H9 (cell line): ENCODE results near the gene LIX1. TPM values are rescaled to one million over a fixed set of nuclear protein-coding genes. Genes with fewer than 3 reads are reported as not detected.

Experiments used
- DNase-seq: peaks from one replicate; pipeline ENCODE4 v3.0.0-alpha.2; 2017
- H2AFZ ChIP-seq: one replicate; pipeline ENCODE4 v1.6.1; 2013; ENCODE audit warnings: mild to moderate bottlenecking, low read length, control low read depth, moderate library complexity
- H2AK5ac ChIP-seq: 2 replicates; pipeline ENCODE4 v1.6.1; 2013; ENCODE audit warnings: low read length, control low read depth, mixed read lengths; ENCODE audit not compliant: insufficient read length
- H2BK120ac ChIP-seq: one replicate; pipeline ENCODE4 v1.6.1; 2013; ENCODE audit warnings: low read depth, mild to moderate bottlenecking, low read length, control low read depth, inconsistent platforms; ENCODE audit not compliant: poor library complexity, severe bottlenecking
- H2BK12ac ChIP-seq: 2 replicates; pipeline ENCODE4 v1.6.1; 2013; ENCODE audit warnings: low read length, control low read depth, mixed read lengths, low read depth; ENCODE audit not compliant: insufficient read length
- H2BK15ac ChIP-seq: 2 replicates; pipeline ENCODE4 v1.6.1; 2013; ENCODE audit warnings: low read depth, low read length, control low read depth
- H2BK20ac ChIP-seq: one replicate; pipeline ENCODE4 v1.6.1; 2013; ENCODE audit warnings: low read depth, mild to moderate bottlenecking, low read length, control low read depth, inconsistent platforms; ENCODE audit not compliant: poor library complexity, severe bottlenecking
- H2BK5ac ChIP-seq: 2 replicates; pipeline ENCODE4 v1.6.1; 2013; ENCODE audit warnings: low read length, control low read depth, mixed read lengths; ENCODE audit not compliant: insufficient read length
- H3K14ac ChIP-seq: 2 replicates; pipeline ENCODE4 v1.6.1; 2013; ENCODE audit warnings: low read length, control low read depth; ENCODE audit not compliant: insufficient read depth
- H3K18ac ChIP-seq: 2 replicates; pipeline ENCODE4 v1.6.1; 2013; ENCODE audit warnings: low read depth, mild to moderate bottlenecking, mixed read lengths, low read length, control low read depth; ENCODE audit not compliant: insufficient read length
- H3K23ac ChIP-seq: 2 replicates; pipeline ENCODE4 v1.6.1; 2013; ENCODE audit warnings: low read length, control low read depth, mixed read lengths, low read depth; ENCODE audit not compliant: insufficient read length
- H3K23me2 ChIP-seq: 2 replicates; pipeline ENCODE4 v1.6.1; 2013; ENCODE audit warnings: low read depth, mild to moderate bottlenecking, mixed read lengths, low read length, control low read depth; ENCODE audit not compliant: insufficient read length, poor library complexity, severe bottlenecking
- H3K27ac ChIP-seq: 2 replicates; pipeline ENCODE4 v1.5.1; 2013; ENCODE audit warnings: low read length, control low read depth, mixed read lengths, low read depth; ENCODE audit not compliant: insufficient read length
- H3K27me3 ChIP-seq: 2 replicates; pipeline ENCODE4 v1.6.1; 2013; ENCODE audit warnings: low read length, control low read depth, inconsistent platforms; ENCODE audit not compliant: insufficient read depth
- H3K4ac ChIP-seq: 2 replicates; pipeline ENCODE4 v1.6.1; 2013; ENCODE audit warnings: low read depth, mild to moderate bottlenecking, control low read depth, inconsistent platforms, low read length, moderate library complexity
- H3K4me1 ChIP-seq: 2 replicates; pipeline ENCODE4 v1.6.1; 2013; ENCODE audit warnings: low read length, control low read depth, inconsistent platforms; ENCODE audit not compliant: insufficient read depth
- H3K4me2 ChIP-seq: 2 replicates; pipeline ENCODE4 v1.6.1; 2013; ENCODE audit warnings: low read length, control low read depth, mixed read lengths; ENCODE audit not compliant: insufficient read length, insufficient read depth
- H3K56ac ChIP-seq: 2 replicates; pipeline ENCODE4 v1.6.1; 2013; ENCODE audit warnings: low read depth, mild to moderate bottlenecking, mixed read lengths, low read length, control low read depth; ENCODE audit not compliant: insufficient read length
- H3K79me1 ChIP-seq: 2 replicates; pipeline ENCODE4 v1.6.1; 2013; ENCODE audit warnings: low read depth, mild to moderate bottlenecking, moderate library complexity, low read length, control low read depth, inconsistent platforms; ENCODE audit not compliant: insufficient read depth, poor library complexity, severe bottlenecking
- H3K79me2 ChIP-seq: 2 replicates; pipeline ENCODE4 v1.6.1; 2013; ENCODE audit warnings: low read length, control low read depth, inconsistent platforms; ENCODE audit not compliant: insufficient read depth
- H3K9ac ChIP-seq: 2 replicates; pipeline ENCODE4 v1.6.1; 2013; ENCODE audit warnings: low read length, control low read depth, mixed read lengths; ENCODE audit not compliant: insufficient read length; ENCODE audit errors: extremely low read depth
- H3K9me3 ChIP-seq: one replicate; pipeline ENCODE4 v1.6.1; 2013; ENCODE audit warnings: low read depth, low read length, inconsistent platforms; ENCODE audit not compliant: control insufficient read depth
- H3T11ph ChIP-seq: one replicate; pipeline ENCODE4 v1.6.1; 2013; ENCODE audit warnings: mild to moderate bottlenecking, low read length, control low read depth, inconsistent platforms
- H4K20me1 ChIP-seq: one replicate; pipeline ENCODE4 v1.6.1; 2013; ENCODE audit not compliant: control insufficient read depth, insufficient read length, insufficient read depth
- H4K5ac ChIP-seq: 2 replicates; pipeline ENCODE4 v1.6.1; 2013; ENCODE audit warnings: low read depth, mild to moderate bottlenecking, mixed read lengths, low read length, control low read depth; ENCODE audit not compliant: insufficient read length
- H4K8ac ChIP-seq: replicated peaks from 2 replicates; pipeline ENCODE4 v1.6.1; 2013; ENCODE audit warnings: low read length, control low read depth, mixed read lengths, low read depth; ENCODE audit not compliant: insufficient read length
- H4K91ac ChIP-seq: 2 replicates; pipeline ENCODE4 v1.6.1; 2013; ENCODE audit warnings: low read depth, mild to moderate bottlenecking, moderate library complexity, mixed read lengths, low read length, control low read depth; ENCODE audit not compliant: insufficient read length
- H3K27ac Mint-ChIP-seq, 3 experiments: 2 replicates in 2 of 3; 3 replicates in 1 of 3; pipeline ENCODE4 v1.8.0; 2020 to 2021; ENCODE audit warnings: mixed read lengths in 3 of 3, mild to moderate bottlenecking in 1 of 3, moderate library complexity in 1 of 3
- H3K27me3 Mint-ChIP-seq: 2 replicates; pipeline ENCODE4 v1.8.0; 2021; ENCODE audit warnings: low read depth, mild to moderate bottlenecking, moderate library complexity, mixed read lengths
- H3K36me3 Mint-ChIP-seq, 3 experiments: 2 replicates in 2 of 3; 3 replicates in 1 of 3; pipeline ENCODE4 v1.8.0; 2020 to 2021; ENCODE audit warnings: low read depth in 3 of 3, mixed read lengths in 3 of 3; ENCODE audit not compliant: insufficient read depth in 1 of 3
- H3K4me1 Mint-ChIP-seq, 2 experiments: 2 replicates each; pipeline ENCODE4 v1.8.0; 2020; ENCODE audit warnings: mixed read lengths in 2 of 2
- H3K4me3 Mint-ChIP-seq, 2 experiments: 2 replicates in 1 of 2; 3 replicates in 1 of 2; pipeline ENCODE4 v1.8.0; 2020 to 2021; ENCODE audit warnings: mild to moderate bottlenecking in 2 of 2, mixed read lengths in 2 of 2, moderate library complexity in 1 of 2
- H3K9me3 Mint-ChIP-seq, 2 experiments: 2 replicates in 1 of 2; 3 replicates in 1 of 2; pipeline ENCODE4 v1.8.0; 2020; ENCODE audit warnings: mild to moderate bottlenecking in 2 of 2, mixed read lengths in 2 of 2, moderate library complexity in 1 of 2
- WGBS: extraction: QIAGEN DNeasy Blood & Tissue Kit; methylation state at CpG from one replicate; pipeline ENCODE4 v1.1.7; 2013; ENCODE audit warnings: missing lambda C conversion rate, low lambda C conversion rate, mixed read lengths; ENCODE audit not compliant: insufficient read length; ENCODE audit errors: extremely low coverage; 5-methylcytosine and 5-hydroxymethylcytosine counted together
- total RNA-seq: library from RNA; stranded (reverse); gene quantifications from 2 replicates; pipeline ENCODE4 v1.2.1, GENCODE V29; 2021
- TF ChIP-seq, protein P1 (sequence below): fragments of 200-600 bp; sonication (generic); conservative IDR thresholded peaks from 3 replicates; pipeline ENCODE4 v1.8.0; 2021; ENCODE audit warnings: antibody characterized with exemption, mild to moderate bottlenecking

The LIX1 gene
- total RNA-seq, 1 experiment from 2014 or later, result 0.13 TPM

DNA sequence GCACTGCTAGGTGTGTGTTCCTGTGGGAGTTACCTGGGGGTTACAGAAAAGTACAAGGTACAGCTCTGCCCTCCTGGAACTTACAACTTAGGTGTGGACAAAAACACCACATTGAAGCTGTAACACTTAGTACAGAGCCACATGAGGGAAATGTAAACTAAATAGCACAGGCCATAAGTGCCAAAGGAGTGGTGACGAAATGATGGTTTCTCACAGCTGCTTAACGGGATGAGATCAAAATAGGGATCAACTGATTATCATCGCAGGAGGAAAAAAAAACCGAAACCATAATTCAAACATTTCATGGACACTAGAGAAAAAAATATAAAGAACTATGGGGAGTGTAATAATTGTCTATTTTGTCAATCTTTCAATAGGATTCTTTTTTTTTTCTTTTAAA is 5.9 kb downstream of the LIX1 start:
- Histone ChIP-seq H3K4me2 (no peak overlapping the region), H2BK5ac (no peak overlapping the region), H3K4ac (no peak overlapping the region), H2BK120ac (no peak overlapping the region), H4K5ac (no peak overlapping the region), H3K18ac (no peak overlapping the region), H2AFZ (no peak overlapping the region), H3K4me1 (no peaks in the 10 kb centered on the region), H2AK5ac (no peak overlapping the region), H3T11ph (no peak overlapping the region), H4K8ac (no peak overlapping the region), H3K9ac (no peak overlapping the region), H3K27me3 (no peaks in the 10 kb centered on the region), H4K20me1 (no peaks in the 10 kb centered on the region), H3K14ac (no peak overlapping the region), H3K23me2 (no peaks in the 10 kb centered on the region), H2BK12ac (no peak overlapping the region), H3K9me3 (no peaks in the 10 kb centered on the region), H3K79me1 (no peaks in the 10 kb centered on the region), H3K79me2 (no peaks in the 10 kb centered on the region), H3K27ac (no peak overlapping the region), H3K23ac (no peak overlapping the region), H2BK20ac (no peak overlapping the region), H3K56ac (no peak overlapping the region), H4K91ac (no peak overlapping the region), H2BK15ac (no peak overlapping the region)
- TF ChIP-seq, protein P1, sequence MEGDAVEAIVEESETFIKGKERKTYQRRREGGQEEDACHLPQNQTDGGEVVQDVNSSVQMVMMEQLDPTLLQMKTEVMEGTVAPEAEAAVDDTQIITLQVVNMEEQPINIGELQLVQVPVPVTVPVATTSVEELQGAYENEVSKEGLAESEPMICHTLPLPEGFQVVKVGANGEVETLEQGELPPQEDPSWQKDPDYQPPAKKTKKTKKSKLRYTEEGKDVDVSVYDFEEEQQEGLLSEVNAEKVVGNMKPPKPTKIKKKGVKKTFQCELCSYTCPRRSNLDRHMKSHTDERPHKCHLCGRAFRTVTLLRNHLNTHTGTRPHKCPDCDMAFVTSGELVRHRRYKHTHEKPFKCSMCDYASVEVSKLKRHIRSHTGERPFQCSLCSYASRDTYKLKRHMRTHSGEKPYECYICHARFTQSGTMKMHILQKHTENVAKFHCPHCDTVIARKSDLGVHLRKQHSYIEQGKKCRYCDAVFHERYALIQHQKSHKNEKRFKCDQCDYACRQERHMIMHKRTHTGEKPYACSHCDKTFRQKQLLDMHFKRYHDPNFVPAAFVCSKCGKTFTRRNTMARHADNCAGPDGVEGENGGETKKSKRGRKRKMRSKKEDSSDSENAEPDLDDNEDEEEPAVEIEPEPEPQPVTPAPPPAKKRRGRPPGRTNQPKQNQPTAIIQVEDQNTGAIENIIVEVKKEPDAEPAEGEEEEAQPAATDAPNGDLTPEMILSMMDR, result no peak
- no peak overlapping the region for H3K27ac Mint-ChIP-seq
- no peaks in the 10 kb centered on the region for H3K27me3 Mint-ChIP-seq
- no peak for DNase-seq
- WGBS, result no CpG with 5 or more reads among the region's 4 CpGs
- H3K4me1 Mint-ChIP-seq, result peaks cover 29 to 44% of the 10 kb centered on the region in 2 experiments
- peaks cover 0 to 3% (median 0%) of the 10 kb centered on the region in 3 experiments; a peak in 2 of 7 replicates for H3K36me3 Mint-ChIP-seq
- H3K9me3 Mint-ChIP-seq, result peaks cover 0 to 2% of the 10 kb centered on the region in 2 experiments; a peak in 1 of 5 replicates
- no peak overlapping the region for H3K4me3 Mint-ChIP-seq
